Nephron (organoid): ENCODE measurements around the gene HIF1A.

Source experiments
- H3K27ac Mint-ChIP-seq, 3 experiments: 2 replicates each; pipeline ENCODE4 v1.8.0; 2020; ENCODE audit warnings: mixed read lengths in 3 of 3, mild to moderate bottlenecking in 2 of 3, moderate library complexity in 1 of 3
- H3K27me3 Mint-ChIP-seq: 2 replicates; pipeline ENCODE4 v1.8.0; 2021; ENCODE audit warnings: low read depth, mild to moderate bottlenecking, moderate library complexity, mixed read lengths
- H3K36me3 Mint-ChIP-seq: 2 replicates; pipeline ENCODE4 v1.8.0; 2020; ENCODE audit warnings: low read depth, mixed read lengths
- H3K4me1 Mint-ChIP-seq: 2 replicates; pipeline ENCODE4 v1.8.0; 2020; ENCODE audit warnings: mixed read lengths
- H3K4me3 Mint-ChIP-seq, 3 experiments: 2 replicates each; pipeline ENCODE4 v1.8.0; 2020; ENCODE audit warnings: mild to moderate bottlenecking in 3 of 3, mixed read lengths in 3 of 3, moderate library complexity in 2 of 3
- H3K9me3 Mint-ChIP-seq: 2 replicates; pipeline ENCODE4 v1.8.0; 2020; ENCODE audit warnings: mixed read lengths
- TF ChIP-seq, protein P1 (sequence below), 3 experiments: fragments of 200-600 bp; sonication (generic); IDR thresholded peaks; one replicate each; pipeline ENCODE4 v1.5.0; 2021; ENCODE audit warnings: antibody characterized with exemption in 3 of 3; ENCODE audit not compliant: unreplicated experiment in 3 of 3

HIF1A gene

DNA sequence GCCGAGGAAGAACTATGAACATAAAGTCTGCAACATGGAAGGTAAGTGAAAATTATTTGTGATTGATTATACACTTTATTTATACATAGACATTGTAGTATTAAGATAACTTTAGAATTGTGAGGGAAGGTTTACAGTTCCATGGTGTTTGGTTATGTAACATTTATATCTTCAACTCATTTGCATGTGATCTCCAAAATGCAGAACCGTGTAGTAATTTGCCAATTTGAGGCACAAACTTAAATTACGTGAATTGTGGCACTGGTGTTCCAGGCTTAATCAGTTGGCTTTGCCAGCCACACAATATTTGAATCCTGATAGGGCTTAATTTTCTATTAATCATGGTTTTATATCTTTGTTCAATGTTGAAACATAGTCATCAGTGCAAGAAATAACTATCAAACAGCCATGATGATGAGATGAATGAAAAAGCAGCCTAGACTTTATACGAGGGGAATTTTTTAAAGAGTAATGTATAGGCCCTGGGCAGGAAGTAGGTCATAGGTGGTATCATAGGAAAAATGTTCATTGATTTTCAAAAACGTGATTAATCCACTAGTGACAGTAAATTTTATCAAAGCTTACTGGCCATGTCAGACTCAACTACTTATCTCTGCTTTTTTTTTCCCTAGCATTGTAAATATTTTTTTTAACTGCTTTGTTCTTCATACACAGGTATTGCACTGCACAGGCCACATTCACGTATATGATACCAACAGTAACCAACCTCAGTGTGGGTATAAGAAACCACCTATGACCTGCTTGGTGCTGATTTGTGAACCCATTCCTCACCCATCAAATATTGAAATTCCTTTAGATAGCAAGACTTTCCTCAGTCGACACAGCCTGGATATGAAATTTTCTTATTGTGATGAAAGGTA lies 31.7 kb downstream of the HIF1A start:
- TF ChIP-seq, protein P1, sequence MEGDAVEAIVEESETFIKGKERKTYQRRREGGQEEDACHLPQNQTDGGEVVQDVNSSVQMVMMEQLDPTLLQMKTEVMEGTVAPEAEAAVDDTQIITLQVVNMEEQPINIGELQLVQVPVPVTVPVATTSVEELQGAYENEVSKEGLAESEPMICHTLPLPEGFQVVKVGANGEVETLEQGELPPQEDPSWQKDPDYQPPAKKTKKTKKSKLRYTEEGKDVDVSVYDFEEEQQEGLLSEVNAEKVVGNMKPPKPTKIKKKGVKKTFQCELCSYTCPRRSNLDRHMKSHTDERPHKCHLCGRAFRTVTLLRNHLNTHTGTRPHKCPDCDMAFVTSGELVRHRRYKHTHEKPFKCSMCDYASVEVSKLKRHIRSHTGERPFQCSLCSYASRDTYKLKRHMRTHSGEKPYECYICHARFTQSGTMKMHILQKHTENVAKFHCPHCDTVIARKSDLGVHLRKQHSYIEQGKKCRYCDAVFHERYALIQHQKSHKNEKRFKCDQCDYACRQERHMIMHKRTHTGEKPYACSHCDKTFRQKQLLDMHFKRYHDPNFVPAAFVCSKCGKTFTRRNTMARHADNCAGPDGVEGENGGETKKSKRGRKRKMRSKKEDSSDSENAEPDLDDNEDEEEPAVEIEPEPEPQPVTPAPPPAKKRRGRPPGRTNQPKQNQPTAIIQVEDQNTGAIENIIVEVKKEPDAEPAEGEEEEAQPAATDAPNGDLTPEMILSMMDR (IDR thresholded peaks at IDR 0.05; ENCODE audit: unreplicated experiment in 3 of 3) = no peak
- Mint-ChIP-seq H3K4me1 (no peaks in the 10 kb centered on the region), H3K27me3 (no peaks in the 10 kb centered on the region)

DNA sequence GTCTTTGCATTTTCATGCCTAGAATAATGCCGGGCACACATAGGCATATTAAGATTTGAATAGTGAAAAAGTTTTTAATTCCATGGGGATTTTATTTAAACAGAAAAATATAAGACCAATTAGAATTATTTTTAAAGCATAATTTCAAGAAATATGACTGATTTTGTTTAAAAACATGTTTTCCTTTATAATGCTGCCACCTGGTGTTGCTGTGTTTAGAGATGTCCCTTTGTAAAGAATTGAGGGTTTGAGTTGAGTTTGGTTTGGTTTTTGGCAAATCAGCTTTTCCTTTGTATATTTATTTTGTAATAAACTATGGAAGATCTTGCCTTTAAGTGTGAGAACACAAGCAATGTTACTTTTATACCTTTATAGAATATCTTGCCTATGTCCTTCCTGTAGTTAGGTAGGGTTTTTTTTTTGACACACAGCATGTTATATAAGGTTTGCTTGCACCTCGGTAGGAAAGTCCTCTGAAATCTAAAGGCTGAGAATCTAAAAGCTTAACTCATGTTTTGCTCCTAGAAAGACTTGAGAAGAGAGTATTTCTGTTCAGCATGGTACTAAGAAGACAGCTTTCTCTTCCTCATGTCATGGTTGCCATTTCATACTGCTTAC lies 35.6 kb downstream of the HIF1A start:
- Mint-ChIP-seq H3K27ac (no peak overlapping the region), H3K27me3 (no peaks in the 10 kb centered on the region), H3K9me3 (no peaks in the 10 kb centered on the region), H3K4me1 (no peaks in the 10 kb centered on the region), H3K4me3 (no peak overlapping the region), H3K36me3 (peaks cover 82% of the 10 kb centered on the region)
- TF ChIP-seq, protein P1 (IDR thresholded peaks at IDR 0.05; ENCODE audit: unreplicated experiment in 3 of 3) = peak; percentile 49 to 67 (median 50)

More for the DNA sequence above, 31.7 kb downstream of the HIF1A start:
- H3K9me3 Mint-ChIP-seq = no peaks in the 10 kb centered on the region
- no peak overlapping the region for H3K27ac Mint-ChIP-seq
- H3K36me3 Mint-ChIP-seq = peaks cover 73% of the 10 kb centered on the region
- H3K4me3 Mint-ChIP-seq = no peak overlapping the region

DNA sequence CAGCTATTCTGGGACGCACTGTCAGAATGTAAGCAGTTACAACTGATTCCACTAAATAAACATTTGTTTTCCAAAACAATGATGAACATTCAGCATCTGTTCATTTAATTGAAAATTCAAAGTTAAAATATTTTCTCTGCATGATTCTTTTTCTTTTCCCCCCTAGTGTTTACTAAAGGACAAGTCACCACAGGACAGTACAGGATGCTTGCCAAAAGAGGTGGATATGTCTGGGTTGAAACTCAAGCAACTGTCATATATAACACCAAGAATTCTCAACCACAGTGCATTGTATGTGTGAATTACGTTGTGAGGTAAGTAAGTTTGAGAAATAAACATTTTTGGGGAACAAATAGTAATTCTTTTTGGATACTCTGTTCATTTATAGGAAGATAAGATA lies 38.7 kb downstream of the HIF1A start:
- Mint-ChIP-seq H3K36me3 (peaks cover 78% of the 10 kb centered on the region), H3K27ac (no peak overlapping the region), H3K27me3 (no peaks in the 10 kb centered on the region), H3K4me3 (no peak overlapping the region), H3K9me3 (no peaks in the 10 kb centered on the region), H3K4me1 (no peaks in the 10 kb centered on the region)
- TF ChIP-seq, protein P1 (IDR thresholded peaks at IDR 0.05; ENCODE audit: unreplicated experiment in 3 of 3) = no peak

DNA sequence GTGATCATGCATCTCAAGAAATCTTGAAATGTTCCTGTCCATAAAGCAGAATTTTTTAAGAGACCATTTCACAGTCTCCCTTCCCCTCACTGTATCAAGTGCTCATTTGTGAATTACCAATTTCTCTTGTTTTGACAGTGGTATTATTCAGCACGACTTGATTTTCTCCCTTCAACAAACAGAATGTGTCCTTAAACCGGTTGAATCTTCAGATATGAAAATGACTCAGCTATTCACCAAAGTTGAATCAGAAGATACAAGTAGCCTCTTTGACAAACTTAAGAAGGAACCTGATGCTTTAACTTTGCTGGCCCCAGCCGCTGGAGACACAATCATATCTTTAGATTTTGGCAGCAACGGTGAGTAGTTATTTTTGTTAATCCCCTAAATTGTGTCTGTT lies 41.4 kb downstream of the HIF1A start:
- no peak overlapping the region for H3K27ac Mint-ChIP-seq

DNA sequence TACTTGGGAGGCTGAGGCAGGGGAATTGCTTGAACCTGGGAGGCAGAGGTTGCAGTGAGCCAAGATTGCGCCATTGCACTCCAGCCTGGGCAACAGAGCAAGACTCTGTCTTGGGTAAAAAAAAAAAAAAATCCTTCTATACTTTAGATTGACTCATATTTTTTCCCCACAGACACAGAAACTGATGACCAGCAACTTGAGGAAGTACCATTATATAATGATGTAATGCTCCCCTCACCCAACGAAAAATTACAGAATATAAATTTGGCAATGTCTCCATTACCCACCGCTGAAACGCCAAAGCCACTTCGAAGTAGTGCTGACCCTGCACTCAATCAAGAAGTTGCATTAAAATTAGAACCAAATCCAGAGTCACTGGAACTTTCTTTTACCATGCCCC lies 42.6 kb downstream of the HIF1A start:
- H3K4me1 Mint-ChIP-seq = no peaks in the 10 kb centered on the region
- H3K36me3 Mint-ChIP-seq = peaks cover 73% of the 10 kb centered on the region
- no peak overlapping the region for H3K4me3 Mint-ChIP-seq
- no peaks in the 10 kb centered on the region for H3K27me3 Mint-ChIP-seq
- H3K27ac Mint-ChIP-seq = no peak overlapping the region
- H3K9me3 Mint-ChIP-seq = no peaks in the 10 kb centered on the region
- TF ChIP-seq, protein P1 (IDR thresholded peaks at IDR 0.05; ENCODE audit: unreplicated experiment in 3 of 3) = no peak

More for the DNA sequence above, 41.4 kb downstream of the HIF1A start:
- no peaks in the 10 kb centered on the region for H3K4me1 Mint-ChIP-seq
- H3K4me3 Mint-ChIP-seq = no peak overlapping the region
- TF ChIP-seq, protein P1 (IDR thresholded peaks at IDR 0.05; ENCODE audit: unreplicated experiment in 3 of 3) = no peak
- peaks cover 75% of the 10 kb centered on the region for H3K36me3 Mint-ChIP-seq
- H3K9me3 Mint-ChIP-seq = no peaks in the 10 kb centered on the region
- H3K27me3 Mint-ChIP-seq = no peaks in the 10 kb centered on the region
